ENCODE data around the gene CBL. TPM values are rescaled to one million over a fixed set of nuclear protein-coding genes. Genes with fewer than 3 reads are reported as not detected.
"Not testable (repeated sequence)": the region's sequence is repeated elsewhere in the genome, so short reads cannot be mapped to it uniquely, and the experiment has no call there.

The CBL gene
- total and polyA plus RNA-seq, 9 donors = 3.6 to 17.9 (median 12.3) TPM

GRCh38 chr11:119180729-119181676 is 25.1 kb upstream of the CBL start:
- Histone ChIP-seq H3K36me3 (no peaks in the 10 kb centered on the region), H3K4me1 (ENCODE audit: insufficient read depth) (no peaks in the 10 kb centered on the region), H3K9me3 (no peaks in the 10 kb centered on the region), H3K4me3 (no peak overlapping the region), H3K27ac (no peak overlapping the region), H3K27me3 (no peaks in the 10 kb centered on the region)
- 72 to 79% (median 78%) methylated on average over 6 of the region's 6 CpGs for WGBS, 3 donors
- intact Hi-C loops (cut with DNase I) = loop anchor here in 1 of 4 donors (10.0 kb wide), 1 partner anchor 46 kb away; no protein-coding TSS in a partner anchor
- TF ChIP-seq EP300 (IDR thresholded peaks at IDR 0.05) (no peak), POLR2A (IDR thresholded peaks at IDR 0.05) (no peak), CTCF (IDR thresholded peaks at IDR 0.05) (no peak)
- DNase-seq = no peak

GRCh38 chr11:119181677-119182412 is 24.3 kb upstream of the CBL start:
- H3K4me1 ChIP-seq (ENCODE audit: insufficient read depth) = no peaks in the 10 kb centered on the region
- no peak overlapping the region for H3K4me3 ChIP-seq
- no peaks in the 10 kb centered on the region for H3K27me3 ChIP-seq
- no peaks in the 10 kb centered on the region for H3K36me3 ChIP-seq
- intact Hi-C loops (cut with DNase I) = loop anchor here in 1 of 4 donors (10.0 kb wide), 1 partner anchor 47 kb away; no protein-coding TSS in a partner anchor
- no peak for TF ChIP-seq CTCF (IDR thresholded peaks at IDR 0.05)
- no peak for TF ChIP-seq EP300 (IDR thresholded peaks at IDR 0.05)
- no peak for DNase-seq
- no peak overlapping the region for H3K27ac ChIP-seq
- H3K9me3 ChIP-seq = no peaks in the 10 kb centered on the region
- WGBS, 3 donors = 68 to 80% (median 68%) methylated on average over 9 to 17 of the region's 17 CpGs

- H3K36me3 ChIP-seq; H3K27me3 ChIP-seq; DNase-seq; H3K4me3 ChIP-seq; H3K27ac ChIP-seq; H3K9me3 ChIP-seq; H3K4me1 ChIP-seq (ENCODE audit: insufficient read depth): not testable (repeated sequence)
- intact Hi-C loops (cut with DNase I) = loop anchor here in 1 of 4 donors (10.0 kb wide), 1 partner anchor 50 kb away; no protein-coding TSS in a partner anchor
- 68 to 80% (median 78%) methylated on average over 9 of the region's 9 CpGs for WGBS, 3 donors
Measured at GRCh38 chr11:119184399-119184798, 21.7 kb upstream of the CBL start.

GRCh38 chr11:119185981-119186634 is 20.0 kb upstream of the CBL start:
- H3K9me3 ChIP-seq = no peaks in the 10 kb centered on the region
- DNase-seq = no peak
- no peaks in the 10 kb centered on the region for H3K36me3 ChIP-seq
- no peak for TF ChIP-seq CTCF (IDR thresholded peaks at IDR 0.05)
- H3K27me3 ChIP-seq = no peaks in the 10 kb centered on the region
- intact Hi-C loops (cut with DNase I) = loop anchor here in 1 of 4 donors (10.0 kb wide), 1 partner anchor 51 kb away; no protein-coding TSS in a partner anchor
- 27 to 30% (median 28%) methylated on average over 15 of the region's 15 CpGs for WGBS, 3 donors
- no peaks in the 10 kb centered on the region for H3K4me1 ChIP-seq (ENCODE audit: insufficient read depth)
- no peak overlapping the region for H3K4me3 ChIP-seq
- no peak overlapping the region for H3K27ac ChIP-seq
